Measurements from ENCODE around the gene ZSCAN4.

Gene ZSCAN4

DNA sequence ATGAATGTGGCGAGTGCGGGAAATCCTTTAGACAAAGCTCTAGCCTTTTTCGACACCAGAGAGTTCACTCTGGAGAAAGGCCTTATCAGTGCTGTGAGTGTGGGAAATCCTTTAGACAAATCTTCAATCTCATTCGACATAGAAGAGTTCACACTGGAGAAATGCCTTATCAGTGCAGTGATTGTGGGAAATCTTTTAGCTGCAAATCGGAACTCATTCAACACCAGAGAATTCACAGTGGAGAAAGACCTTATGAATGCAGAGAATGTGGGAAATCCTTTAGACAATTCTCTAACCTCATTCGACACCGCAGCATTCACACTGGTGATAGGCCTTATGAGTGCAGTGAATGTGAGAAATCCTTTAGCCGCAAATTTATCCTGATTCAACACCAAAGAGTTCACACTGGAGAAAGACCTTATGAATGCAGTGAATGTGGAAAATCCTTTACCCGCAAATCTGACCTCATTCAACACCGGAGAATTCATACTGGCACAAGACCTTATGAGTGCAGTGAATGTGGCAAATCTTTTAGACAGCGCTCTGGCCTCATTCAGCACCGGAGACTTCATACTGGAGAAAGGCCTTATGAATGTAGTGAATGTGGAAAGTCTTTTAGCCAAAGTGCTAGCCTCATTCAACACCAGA lies 18.8 kb downstream of the ZSCAN4 start:
- H3K27ac Mint-ChIP-seq: no peak overlapping the region
- H3K9me3 Mint-ChIP-seq: peaks cover 91% of the 10 kb centered on the region
- no peak overlapping the region for H3K4me3 Mint-ChIP-seq
- H3K27me3 Mint-ChIP-seq (ENCODE audit: low read depth): peaks cover 3% of the 10 kb centered on the region
- TF ChIP-seq, protein P1, sequence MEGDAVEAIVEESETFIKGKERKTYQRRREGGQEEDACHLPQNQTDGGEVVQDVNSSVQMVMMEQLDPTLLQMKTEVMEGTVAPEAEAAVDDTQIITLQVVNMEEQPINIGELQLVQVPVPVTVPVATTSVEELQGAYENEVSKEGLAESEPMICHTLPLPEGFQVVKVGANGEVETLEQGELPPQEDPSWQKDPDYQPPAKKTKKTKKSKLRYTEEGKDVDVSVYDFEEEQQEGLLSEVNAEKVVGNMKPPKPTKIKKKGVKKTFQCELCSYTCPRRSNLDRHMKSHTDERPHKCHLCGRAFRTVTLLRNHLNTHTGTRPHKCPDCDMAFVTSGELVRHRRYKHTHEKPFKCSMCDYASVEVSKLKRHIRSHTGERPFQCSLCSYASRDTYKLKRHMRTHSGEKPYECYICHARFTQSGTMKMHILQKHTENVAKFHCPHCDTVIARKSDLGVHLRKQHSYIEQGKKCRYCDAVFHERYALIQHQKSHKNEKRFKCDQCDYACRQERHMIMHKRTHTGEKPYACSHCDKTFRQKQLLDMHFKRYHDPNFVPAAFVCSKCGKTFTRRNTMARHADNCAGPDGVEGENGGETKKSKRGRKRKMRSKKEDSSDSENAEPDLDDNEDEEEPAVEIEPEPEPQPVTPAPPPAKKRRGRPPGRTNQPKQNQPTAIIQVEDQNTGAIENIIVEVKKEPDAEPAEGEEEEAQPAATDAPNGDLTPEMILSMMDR (IDR thresholded peaks at IDR 0.05; ENCODE audit: unreplicated experiment in 3 of 3): no peak
- H3K4me1 Mint-ChIP-seq: peaks cover 12% of the 10 kb centered on the region
- H3K36me3 Mint-ChIP-seq (ENCODE audit: low read depth): peaks cover 100% of the 10 kb centered on the region

DNA sequence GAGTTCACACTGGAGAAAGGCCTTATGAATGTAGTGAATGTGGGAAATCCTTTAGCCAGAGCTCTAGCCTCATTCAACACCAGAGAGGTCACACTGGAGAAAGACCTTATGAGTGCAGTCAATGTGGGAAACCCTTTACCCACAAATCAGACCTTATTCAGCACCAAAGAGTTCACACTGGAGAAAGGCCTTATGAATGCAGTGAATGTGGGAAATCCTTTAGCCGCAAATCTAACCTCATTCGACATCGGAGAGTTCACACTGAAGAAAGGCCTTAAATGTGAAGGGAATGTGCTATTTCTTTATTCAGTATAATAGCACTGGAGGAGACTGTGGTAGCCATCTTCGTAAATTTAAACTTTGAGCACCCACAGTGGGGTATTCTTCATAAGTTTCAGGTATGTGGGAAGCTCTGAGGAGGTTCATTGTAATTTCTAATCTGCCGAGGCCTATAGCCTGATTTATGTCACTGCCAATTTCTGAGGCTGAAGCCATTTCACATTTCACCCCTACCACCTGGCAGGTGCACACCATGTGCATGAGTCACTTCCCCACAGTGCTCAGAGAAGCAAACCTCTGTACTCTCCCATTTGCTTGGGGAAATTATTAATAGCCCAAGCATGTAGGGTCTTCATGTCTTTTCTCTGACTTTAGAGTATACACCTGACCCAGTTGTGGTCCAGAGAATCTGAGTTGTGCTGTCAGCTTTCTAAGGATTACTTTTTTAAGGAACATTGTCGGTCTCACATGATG lies 19.5 kb downstream of the ZSCAN4 start:
- no peak overlapping the region for H3K27ac Mint-ChIP-seq
- no peak overlapping the region for H3K4me3 Mint-ChIP-seq
- peaks cover 89% of the 10 kb centered on the region for H3K9me3 Mint-ChIP-seq
- H3K4me1 Mint-ChIP-seq: peaks cover 5% of the 10 kb centered on the region
- H3K36me3 Mint-ChIP-seq (ENCODE audit: low read depth): peaks cover 100% of the 10 kb centered on the region
- no peaks in the 10 kb centered on the region for H3K27me3 Mint-ChIP-seq (ENCODE audit: low read depth)
- TF ChIP-seq, protein P1 (IDR thresholded peaks at IDR 0.05; ENCODE audit: unreplicated experiment in 3 of 3): no peak

DNA sequence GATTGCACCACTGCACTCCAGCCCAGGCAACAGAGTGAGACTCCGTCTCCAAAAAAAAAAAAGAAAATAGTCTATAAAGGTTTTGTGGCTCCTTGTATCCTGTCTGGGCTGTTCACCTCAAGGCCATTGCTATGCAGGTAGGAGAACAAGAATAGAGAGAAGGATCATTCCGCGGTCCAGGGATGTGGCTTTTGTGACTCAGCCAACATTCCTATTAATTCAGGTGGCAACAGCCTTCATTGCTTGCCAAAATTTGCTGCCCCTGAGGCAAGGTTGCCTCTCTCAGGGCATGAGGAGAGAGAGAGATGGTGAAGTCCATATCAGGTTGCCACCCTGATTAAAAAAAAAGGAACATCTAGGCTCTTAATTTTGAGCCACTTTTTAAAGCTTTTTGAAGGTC lies 21.0 kb downstream of the ZSCAN4 start:
- Mint-ChIP-seq H3K36me3 (ENCODE audit: low read depth) (peaks cover 100% of the 10 kb centered on the region), H3K27ac (no peak overlapping the region), H3K4me3 (no peak overlapping the region), H3K4me1 (no peaks in the 10 kb centered on the region), H3K9me3 (peaks cover 89% of the 10 kb centered on the region), H3K27me3 (ENCODE audit: low read depth) (no peaks in the 10 kb centered on the region)
- TF ChIP-seq, protein P1 (IDR thresholded peaks at IDR 0.05; ENCODE audit: unreplicated experiment in 3 of 3): no peak

DNA sequence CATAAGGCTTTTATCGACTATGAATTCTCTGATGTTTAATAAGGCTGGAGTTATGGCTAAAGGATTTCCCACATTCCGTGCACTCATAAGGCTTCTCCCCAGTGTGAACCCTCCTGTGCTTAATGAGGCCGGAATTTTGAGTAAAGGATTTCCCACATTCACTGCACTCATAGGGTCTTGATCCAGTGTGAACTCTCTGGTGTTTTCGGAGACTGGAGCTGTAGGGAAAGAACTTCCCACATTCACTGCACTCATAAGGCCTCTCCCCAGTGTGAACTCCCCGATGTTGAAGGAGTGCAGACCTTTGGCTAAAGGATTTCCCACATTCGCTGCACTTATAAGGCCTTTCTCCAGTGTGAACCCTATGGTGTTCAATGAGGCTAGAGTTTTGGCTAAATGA lies 32.9 kb downstream of the ZSCAN4 start:
- TF ChIP-seq, protein P1 (IDR thresholded peaks at IDR 0.05; ENCODE audit: unreplicated experiment in 3 of 3): no peak
- Mint-ChIP-seq H3K27ac (no peak overlapping the region), H3K9me3 (peaks cover 87% of the 10 kb centered on the region), H3K4me1 (no peaks in the 10 kb centered on the region), H3K4me3 (no peak overlapping the region), H3K27me3 (ENCODE audit: low read depth) (peaks cover 8% of the 10 kb centered on the region), H3K36me3 (ENCODE audit: low read depth) (peaks cover 97% of the 10 kb centered on the region)

DNA sequence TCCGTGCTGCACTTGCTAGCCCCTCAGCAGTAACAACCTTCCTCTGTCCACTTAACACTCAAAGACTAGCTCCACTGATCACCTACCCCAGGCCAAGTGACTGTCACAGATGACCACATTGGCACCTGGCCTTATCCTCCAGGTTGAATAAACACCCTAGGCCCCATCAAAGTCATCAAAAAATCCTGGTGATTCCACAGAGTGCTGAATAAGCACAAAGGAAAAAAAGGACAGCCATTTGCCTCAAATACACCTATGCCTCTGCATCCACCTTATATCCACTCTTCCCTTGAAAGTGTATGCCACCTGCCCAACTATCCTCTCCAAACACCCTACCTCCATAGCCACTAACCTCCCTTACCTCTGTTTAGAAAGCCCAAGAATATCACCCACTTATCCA lies 37.6 kb downstream of the ZSCAN4 start:
- TF ChIP-seq, protein P1 (IDR thresholded peaks at IDR 0.05; ENCODE audit: unreplicated experiment in 3 of 3): no peak

More for the DNA sequence above, 37.6 kb downstream of the ZSCAN4 start:
- Mint-ChIP-seq H3K4me1 (peaks cover 5% of the 10 kb centered on the region), H3K36me3 (ENCODE audit: low read depth) (peaks cover 91% of the 10 kb centered on the region), H3K27me3 (ENCODE audit: low read depth) (peaks cover 14% of the 10 kb centered on the region), H3K27ac (no peak overlapping the region), H3K9me3 (peaks cover 85% of the 10 kb centered on the region), H3K4me3 (peak overlapping the region; percentile 2 to 53 (median 35))
